HG02763 (cell line): ENCODE data around the gene MYBL2.

Experiments
- ATAC-seq: cut with Tn5 transposase; IDR thresholded peaks from one replicate; pipeline ENCODE4 v1.9.1; 2021; ENCODE audit warnings: mild to moderate bottlenecking, moderate library complexity; ENCODE audit not compliant: unreplicated experiment

MYBL2 gene

DNA sequence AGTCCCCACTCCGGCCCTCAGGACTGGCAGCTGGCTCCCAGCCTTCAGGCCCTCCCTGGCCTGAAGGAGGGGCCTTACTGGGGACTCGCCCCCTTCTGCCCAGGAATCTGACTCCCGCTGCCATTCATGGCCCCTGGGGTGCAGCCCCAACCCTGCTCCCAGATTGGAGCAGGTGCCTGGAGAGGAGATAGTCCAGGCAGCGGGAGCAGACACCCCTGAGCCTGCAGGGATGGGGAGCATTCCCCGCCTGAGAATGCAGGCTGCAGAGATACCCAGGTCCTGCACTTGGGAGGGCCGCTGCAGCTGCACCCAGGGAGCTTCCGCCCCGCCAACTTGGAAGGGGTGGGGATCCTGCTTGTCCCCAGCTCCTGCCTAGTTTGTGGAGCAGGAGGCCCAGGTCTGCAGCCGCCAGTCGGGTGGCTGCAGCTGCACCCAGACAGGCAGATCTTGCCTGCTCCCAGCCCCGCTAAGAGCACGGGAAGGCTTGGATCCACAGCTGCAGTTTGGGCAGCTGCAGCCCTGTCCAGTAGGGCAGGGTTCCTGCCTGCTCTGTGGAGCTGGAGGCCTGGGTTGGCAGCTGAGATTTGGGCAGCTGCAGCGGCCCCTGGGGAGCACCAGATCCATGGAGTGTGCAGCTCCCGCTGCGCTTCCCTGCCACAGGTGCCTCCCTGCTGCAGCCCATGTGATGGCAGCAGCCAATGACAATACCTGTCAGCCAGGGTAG, 54.7 kb downstream of the MYBL2 start:
- no peak for ATAC-seq

GRCh38 chr20:43722153-43722505, 55.2 kb downstream of the MYBL2 start:
- ATAC-seq: no peak

DNA sequence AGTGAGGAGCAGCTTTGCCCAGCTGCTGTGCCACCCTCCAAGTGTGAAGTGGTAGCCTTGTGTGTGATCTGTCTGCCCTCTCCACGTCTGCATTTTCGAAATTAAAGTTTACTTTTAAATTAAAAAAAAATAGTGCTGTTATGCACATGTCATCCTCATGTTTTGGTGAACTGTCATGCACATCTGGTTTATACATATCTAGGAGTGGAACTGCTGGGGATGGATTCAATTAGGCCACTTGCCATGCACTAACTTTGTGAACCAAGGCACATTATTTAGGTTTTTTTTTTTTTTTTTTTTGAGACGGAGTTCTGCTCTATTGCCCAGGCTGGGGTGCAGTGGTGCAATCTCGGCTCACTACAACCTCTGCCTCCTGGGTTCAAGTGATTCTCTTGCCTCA, 56.3 kb downstream of the MYBL2 start:
- no peak for ATAC-seq

GRCh38 chr20:43723735-43724134, 56.8 kb downstream of the MYBL2 start:
- no peak for ATAC-seq

- no peak for ATAC-seq
Observed at GRCh38 chr20:43724383-43724782, 57.5 kb downstream of the MYBL2 start.

- ATAC-seq: no peak
Observed at GRCh38 chr20:43725666-43726065, 58.8 kb downstream of the MYBL2 start.

DNA sequence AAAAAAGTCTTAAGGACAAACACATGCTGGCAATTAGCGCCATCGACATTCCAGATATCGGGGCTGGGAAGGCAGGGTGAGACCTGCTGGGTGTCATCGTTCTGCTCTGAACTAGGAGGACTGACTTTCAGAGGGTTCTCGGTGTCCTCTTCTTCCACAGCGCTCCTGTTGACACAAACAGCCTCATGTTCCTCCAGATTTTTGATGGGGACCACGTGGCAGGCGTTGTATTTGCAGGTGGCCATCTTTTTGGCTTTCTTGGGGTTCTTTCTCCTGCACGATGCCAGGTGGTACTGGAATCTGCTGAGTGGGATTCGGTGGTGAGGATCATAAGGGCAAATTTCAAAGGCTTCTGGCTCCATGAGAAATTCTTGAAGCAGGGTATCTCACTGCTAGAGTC, 59.4 kb downstream of the MYBL2 start:
- no peak for ATAC-seq

DNA sequence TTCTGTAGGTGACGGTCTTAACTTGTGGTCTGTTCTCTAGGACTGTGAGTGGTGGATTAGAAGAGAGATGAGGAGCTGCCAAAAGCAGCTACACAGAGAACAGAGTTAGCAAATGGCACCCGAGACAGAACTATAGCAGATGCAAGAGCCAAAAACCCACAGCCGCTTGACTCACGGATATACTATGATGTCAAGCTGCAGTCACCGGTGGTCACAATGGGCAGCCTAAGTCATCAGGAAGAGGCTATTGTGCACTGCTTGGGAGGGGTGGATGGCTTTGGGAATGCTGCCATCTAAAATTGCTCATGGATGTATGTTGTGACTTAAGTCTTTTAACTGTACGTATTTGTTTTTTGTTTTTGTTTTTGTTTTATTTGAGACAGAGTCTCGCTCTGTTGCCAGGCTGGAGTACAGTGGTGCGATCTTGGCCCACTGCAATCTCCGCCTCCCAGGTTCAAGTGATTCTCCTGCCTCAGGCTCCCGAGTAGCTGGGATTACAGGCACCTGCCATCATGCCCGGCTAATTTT, 60.0 kb downstream of the MYBL2 start, which contains the start of gene GTSF1L:
GTSF1L (minus strand) TSS at position 192 of the 528 bp plus-strand sequence. CDS start 308 bp downstream, outside the sequence.
- no peak for ATAC-seq

GRCh38 chr20:43727980-43728590, 61.2 kb downstream of the MYBL2 start:
- peak; percentile 60 for ATAC-seq

DNA sequence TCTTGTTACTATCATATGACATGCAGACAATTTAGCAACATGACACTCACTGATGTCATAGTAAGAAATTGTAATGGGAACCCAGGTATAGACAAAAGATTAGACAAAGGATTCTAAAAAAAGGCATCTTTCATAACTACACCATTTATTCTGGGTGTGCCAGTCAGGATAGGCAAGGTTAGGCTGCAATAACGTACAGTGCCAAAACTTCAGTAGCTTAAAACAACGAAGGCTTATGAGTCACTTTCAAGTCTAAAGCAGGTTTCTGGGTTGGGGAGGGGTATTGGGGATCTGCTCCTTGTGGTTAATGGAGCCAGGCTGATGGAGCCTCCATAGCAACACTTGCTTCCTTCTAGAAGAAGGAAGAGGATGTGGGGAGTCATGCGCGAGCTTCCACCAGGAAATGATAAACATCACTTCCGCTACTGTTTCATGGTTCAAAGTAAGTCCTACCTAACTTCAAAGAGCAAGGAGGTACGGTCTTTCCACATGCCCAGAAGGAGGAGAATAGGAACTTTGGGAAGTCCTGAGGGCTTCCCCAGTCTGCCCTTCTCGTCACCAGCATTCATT, 61.9 kb downstream of the MYBL2 start:
- ATAC-seq: no peak

DNA sequence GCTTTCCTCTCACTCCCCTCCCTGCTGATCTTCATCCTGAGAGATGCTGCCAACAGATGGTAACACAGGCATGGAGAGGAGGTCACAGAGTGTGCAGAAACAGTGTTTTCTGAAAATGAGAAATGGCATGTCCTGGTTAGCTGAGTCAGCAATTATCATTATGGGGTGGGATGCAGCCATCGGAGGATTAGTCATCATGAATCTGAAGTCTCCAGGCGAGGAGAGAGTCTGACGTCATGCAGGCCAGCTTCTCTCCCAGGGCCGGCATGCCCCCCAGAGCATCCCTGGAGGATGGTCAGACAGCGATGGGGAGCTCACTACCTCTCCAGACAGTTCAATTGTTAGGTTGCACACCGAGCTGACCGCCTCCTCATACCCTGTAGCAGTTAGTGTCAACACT, 64.6 kb downstream of the MYBL2 start:
- no peak for ATAC-seq

DNA sequence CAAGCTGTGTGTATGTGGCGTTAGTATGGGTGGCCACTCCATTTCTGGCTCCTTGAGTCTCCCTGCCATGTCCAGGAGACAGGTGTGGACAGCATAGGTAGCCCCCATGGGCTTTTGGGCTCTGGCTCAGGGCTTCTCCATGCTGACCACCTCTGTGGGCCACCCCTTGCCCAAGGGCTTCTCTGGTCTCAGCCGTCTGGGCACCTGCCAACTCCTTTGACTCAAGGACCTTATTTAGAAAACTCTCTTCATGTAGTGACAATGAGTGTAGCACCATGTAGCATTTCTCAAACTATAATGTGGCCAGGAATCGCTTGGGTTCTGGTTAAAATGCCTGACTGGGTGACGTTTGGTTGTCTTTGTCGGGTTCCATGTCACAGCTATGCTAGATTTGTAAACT, 65.0 kb downstream of the MYBL2 start:
- no peak for ATAC-seq

- ATAC-seq: no peak
Observed at GRCh38 chr20:43736588-43737158, 69.8 kb downstream of the MYBL2 start.

DNA sequence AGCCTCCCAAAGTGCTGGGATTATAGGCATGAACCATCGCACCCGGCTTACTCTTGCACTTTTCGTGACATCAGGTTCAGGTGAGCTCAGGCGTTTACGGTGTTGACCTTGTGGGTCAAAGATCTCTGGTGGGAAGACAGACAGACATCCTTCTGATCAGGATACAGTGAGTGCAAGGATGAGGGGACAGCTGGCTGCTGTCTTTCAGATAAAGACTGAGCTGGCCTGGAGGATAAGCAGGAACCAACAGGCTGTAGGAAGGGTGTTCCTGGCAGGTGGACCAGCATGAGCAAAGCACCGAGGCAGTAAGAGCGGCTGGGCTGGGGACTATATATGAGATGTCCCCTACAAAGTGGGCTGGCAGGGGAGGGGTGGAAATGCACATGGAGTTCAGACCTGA, 71.0 kb downstream of the MYBL2 start:
- no peak for ATAC-seq

- no peak for ATAC-seq
Observed at GRCh38 chr20:43739148-43739749, 72.3 kb downstream of the MYBL2 start.

- ATAC-seq: no peak
Observed at GRCh38 chr20:43740642-43741041, 73.7 kb downstream of the MYBL2 start.

GRCh38 chr20:43744151-43744611, 77.3 kb downstream of the MYBL2 start:
- ATAC-seq: no peak

GRCh38 chr20:43744966-43745730, 78.2 kb downstream of the MYBL2 start:
- ATAC-seq: no peak

- no peak for ATAC-seq
Observed at GRCh38 chr20:43746344-43747137, 79.6 kb downstream of the MYBL2 start.

GRCh38 chr20:43748274-43748673, 81.4 kb downstream of the MYBL2 start:
- ATAC-seq: no peak
